A673 (cell line): Measurements from ENCODE around the gene EXOC2. TPM values are rescaled to one million over a fixed set of nuclear protein-coding genes. Genes with fewer than 3 reads are reported as not detected.

Experiments used
- BruUV-seq: library from RNA; stranded (reverse); fragments of 400-500 nt; replicated peaks from 2 replicates; lab custom pipeline; 2021; lab: Mats Ljungman, UMichigan
- CTCF ChIA-PET: fragments of 300-600 bp; sonication (Branson Sonifier 250); formaldehyde crosslinking; loops from one replicate; lab custom pipeline; 2022; ENCODE audit warnings: antibody characterized with exemption; lab: Charles Lee
- POLR2A ChIA-PET: fragments of 300-600 bp; sonication (Branson Sonifier 250); formaldehyde crosslinking; loops from one replicate; lab custom pipeline; 2022; ENCODE audit warnings: antibody characterized with exemption; ENCODE audit not compliant: low non-redundant PET; lab: Charles Lee
- DNase-seq: peaks from one replicate; pipeline ENCODE4 v3.0.0-alpha.2; 2015; ENCODE audit warnings: low spot score
- H3K27ac ChIP-seq: fragments of 200-600 bp; sonication (generic); 2 replicates; pipeline ENCODE4 v1.5.1; 2016; ENCODE audit warnings: mixed run types, low read depth, mild to moderate bottlenecking, mixed read lengths, antibody characterized with exemption, low read length; ENCODE audit not compliant: poor library complexity, severe bottlenecking
- H3K27me3 ChIP-seq: fragments of 200-600 bp; sonication (generic); replicated peaks from 2 replicates; pipeline ENCODE4 v1.6.1; 2017; ENCODE audit warnings: mixed run types, low read depth, mild to moderate bottlenecking, mixed read lengths, antibody characterized with exemption, low read length; ENCODE audit not compliant: insufficient read depth, poor library complexity
- H3K36me3 ChIP-seq: fragments of 200-600 bp; sonication (generic); 2 replicates; pipeline ENCODE4 v1.6.1; 2016; ENCODE audit warnings: mixed run types, mild to moderate bottlenecking, mixed read lengths, antibody characterized with exemption, low read length; ENCODE audit not compliant: insufficient read depth, poor library complexity, severe bottlenecking
- H3K4me1 ChIP-seq: fragments of 200-600 bp; sonication (generic); 2 replicates; pipeline ENCODE4 v1.6.1; 2017; ENCODE audit warnings: mixed run types, mild to moderate bottlenecking, mixed read lengths, antibody characterized with exemption, low read length; ENCODE audit not compliant: insufficient read depth, poor library complexity, severe bottlenecking
- H3K4me3 ChIP-seq: fragments of 200-600 bp; sonication (generic); 2 replicates; pipeline ENCODE4 v1.5.1; 2016; ENCODE audit warnings: low read depth, mixed run types, mild to moderate bottlenecking, mixed read lengths, low read length; ENCODE audit not compliant: poor library complexity, severe bottlenecking
- H3K9me3 ChIP-seq: fragments of 200-600 bp; sonication (generic); 2 replicates; pipeline ENCODE4 v1.6.1; 2016; ENCODE audit warnings: mixed run types, low read depth, mild to moderate bottlenecking, mixed read lengths, antibody characterized with exemption, low read length; ENCODE audit not compliant: poor library complexity, severe bottlenecking
- EZH2 ChIP-seq: fragments of 200-600 bp; sonication (generic); IDR thresholded peaks from 2 replicates; pipeline ENCODE4 v1.6.1; 2017; ENCODE audit warnings: borderline replicate concordance, low read depth, mild to moderate bottlenecking, mixed read lengths, antibody characterized with exemption, low read length; ENCODE audit not compliant: poor library complexity, severe bottlenecking
- intact Hi-C: fragments of 100-400 bp; cut with micrococcal nuclease; formaldehyde crosslinking; loops from one replicate; pipeline ENCODE4 v1.10.0; 2022; ENCODE audit not compliant: unreplicated experiment
- total RNA-seq: library from RNA; stranded (reverse); gene quantifications from 2 replicates; pipeline ENCODE4 v1.2.3, GENCODE V29; 2021
- TF ChIP-seq, protein P1 (sequence below): fragments of 300-800, 200-600 bp; sonication (generic); conservative IDR thresholded peaks from 2 replicates; pipeline ENCODE4 v1.5.1; 2017; ENCODE audit warnings: low read depth, mild to moderate bottlenecking, antibody characterized with exemption, low read length, moderate library complexity, mixed read lengths

Gene EXOC2
- total RNA-seq, 1 experiment from 2014 or later = 22.4 TPM

DNA sequence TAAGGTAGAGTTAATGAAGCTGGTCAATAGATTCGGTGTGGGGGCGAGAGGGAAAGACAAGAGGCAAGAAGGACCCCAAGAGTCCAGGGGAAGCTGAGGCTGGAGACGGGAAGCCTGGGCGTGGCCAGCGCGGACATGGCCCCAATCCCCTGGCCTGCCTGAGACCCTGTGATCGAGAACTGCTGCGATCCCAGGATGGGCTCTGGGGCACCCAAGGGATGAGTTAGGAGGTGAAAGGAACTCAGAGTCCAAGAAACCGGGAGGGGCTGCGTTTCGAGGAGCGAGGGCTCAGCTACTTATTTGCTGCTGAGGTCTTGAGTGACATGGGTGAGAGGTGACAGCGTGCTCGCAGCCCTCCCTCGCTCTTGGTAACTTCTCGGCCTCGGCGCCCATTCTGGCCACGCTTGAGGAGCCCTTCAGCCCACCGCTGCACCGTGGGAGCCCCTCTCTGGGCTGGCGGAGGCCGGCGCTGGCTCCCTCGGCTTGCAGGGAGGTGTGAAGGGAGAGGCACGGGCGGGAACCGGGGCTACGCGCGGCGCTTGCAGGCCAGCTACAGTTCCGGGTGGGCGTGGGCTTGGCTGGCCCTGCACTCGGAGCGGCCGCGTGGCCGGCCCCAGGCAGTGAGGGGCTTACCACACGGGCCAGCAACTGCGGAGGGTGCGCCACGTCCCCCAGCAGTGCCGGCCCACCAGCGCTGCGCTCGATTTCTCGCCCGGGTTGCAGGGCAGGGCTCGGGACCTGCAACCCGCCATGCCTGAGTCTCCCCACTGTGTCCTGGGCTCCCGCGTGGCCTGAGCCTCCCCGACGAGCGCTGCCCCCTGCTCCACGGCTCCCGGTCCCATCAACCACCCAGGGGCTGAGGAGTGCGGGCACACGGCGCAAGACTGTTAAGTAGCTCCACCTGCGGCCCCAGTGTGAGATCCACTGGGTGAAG lies 243.2 kb downstream of the EXOC2 start:
- Histone ChIP-seq H3K27me3 (peaks cover 22% of the 10 kb centered on the region), H3K36me3 (no peaks in the 10 kb centered on the region), H3K9me3 (no peaks in the 10 kb centered on the region), H3K4me3 (no peak overlapping the region), H3K27ac (no peak overlapping the region), H3K4me1 (no peaks in the 10 kb centered on the region)
- ChIA-PET CTCF (no interaction called here), POLR2A (no interaction called here)
- TF ChIP-seq EZH2 = no peak
- TF ChIP-seq, protein P1, sequence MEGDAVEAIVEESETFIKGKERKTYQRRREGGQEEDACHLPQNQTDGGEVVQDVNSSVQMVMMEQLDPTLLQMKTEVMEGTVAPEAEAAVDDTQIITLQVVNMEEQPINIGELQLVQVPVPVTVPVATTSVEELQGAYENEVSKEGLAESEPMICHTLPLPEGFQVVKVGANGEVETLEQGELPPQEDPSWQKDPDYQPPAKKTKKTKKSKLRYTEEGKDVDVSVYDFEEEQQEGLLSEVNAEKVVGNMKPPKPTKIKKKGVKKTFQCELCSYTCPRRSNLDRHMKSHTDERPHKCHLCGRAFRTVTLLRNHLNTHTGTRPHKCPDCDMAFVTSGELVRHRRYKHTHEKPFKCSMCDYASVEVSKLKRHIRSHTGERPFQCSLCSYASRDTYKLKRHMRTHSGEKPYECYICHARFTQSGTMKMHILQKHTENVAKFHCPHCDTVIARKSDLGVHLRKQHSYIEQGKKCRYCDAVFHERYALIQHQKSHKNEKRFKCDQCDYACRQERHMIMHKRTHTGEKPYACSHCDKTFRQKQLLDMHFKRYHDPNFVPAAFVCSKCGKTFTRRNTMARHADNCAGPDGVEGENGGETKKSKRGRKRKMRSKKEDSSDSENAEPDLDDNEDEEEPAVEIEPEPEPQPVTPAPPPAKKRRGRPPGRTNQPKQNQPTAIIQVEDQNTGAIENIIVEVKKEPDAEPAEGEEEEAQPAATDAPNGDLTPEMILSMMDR = no peak
- no peak for DNase-seq
- intact Hi-C loops = no loop called here
- no TSS peak for BruUV-seq

DNA sequence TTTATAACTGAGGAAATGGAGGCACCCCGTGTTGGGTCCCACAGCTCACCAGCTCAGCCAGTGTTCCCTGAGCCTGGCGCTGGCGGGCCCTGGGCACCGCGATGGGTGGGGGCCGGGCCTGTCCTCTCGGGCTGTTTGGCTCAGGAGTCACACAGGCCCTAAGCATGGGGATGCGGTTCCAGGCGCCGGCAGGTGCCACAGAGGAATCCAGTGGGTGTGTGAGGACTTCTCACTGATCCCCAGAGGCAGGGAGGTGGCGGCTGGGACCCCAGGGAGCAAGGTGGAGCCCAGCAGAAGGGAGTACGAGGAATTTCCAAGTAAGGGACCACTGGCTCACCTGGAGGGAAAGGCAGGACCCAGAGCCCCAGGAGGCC lies 243.9 kb downstream of the EXOC2 start:
- CTCF ChIA-PET = no interaction called here
- TF ChIP-seq, protein P1 = no peak
- no peak for TF ChIP-seq EZH2
- no TSS peak for BruUV-seq

GRCh38 chr6:448296-449056 lies 244.5 kb downstream of the EXOC2 start:
- Histone ChIP-seq H3K27me3 (peaks cover 11% of the 10 kb centered on the region), H3K4me1 (no peaks in the 10 kb centered on the region), H3K27ac (no peak overlapping the region), H3K4me3 (no peak overlapping the region), H3K9me3 (no peaks in the 10 kb centered on the region), H3K36me3 (no peaks in the 10 kb centered on the region)
- CTCF ChIA-PET = no interaction called here
- intact Hi-C loops = no loop called here
- TF ChIP-seq, protein P1 = no peak
- TF ChIP-seq EZH2 = no peak
- no TSS peak for BruUV-seq
- DNase-seq = no peak
- POLR2A ChIA-PET = no interaction called here

More for the DNA sequence above, 243.9 kb downstream of the EXOC2 start:
- Histone ChIP-seq H3K4me1 (no peaks in the 10 kb centered on the region), H3K9me3 (no peaks in the 10 kb centered on the region), H3K27me3 (peaks cover 15% of the 10 kb centered on the region), H3K27ac (no peak overlapping the region), H3K36me3 (no peaks in the 10 kb centered on the region), H3K4me3 (no peak overlapping the region)
- POLR2A ChIA-PET = no interaction called here
- no peak for DNase-seq
- intact Hi-C loops = no loop called here
